Measurements from ENCODE around the gene TMEM80. TPM values are rescaled to one million over a fixed set of nuclear protein-coding genes. Genes with fewer than 3 reads are reported as not detected.
A peak's percentile ranks its signal among the peaks of the same experiment; 100 is the strongest.

Gene TMEM80
- total and polyA plus RNA-seq, 2 of the 8 experiments (the other 6 are each of a cell fraction or from before 2014, with no cell fraction given): 8.0 to 16.3 TPM

- H3K56ac ChIP-seq (replicated peaks; ENCODE audit: insufficient read length, low read depth, low read length): peak overlapping the region; percentile 92
- peak overlapping the region; percentile 4 for H2BK120ac ChIP-seq (replicated peaks; ENCODE audit: low read depth, low read length)
- H3K9ac ChIP-seq (replicated peaks in 1 of 4; ENCODE audit: extremely low read depth in 1 of 4, low read depth in 3 of 4, low read length in 3 of 4): peak overlapping the region; percentile 38 to 90 (median 78); a peak in 6 of 7 replicates
- H3K4me1 ChIP-seq (replicated peaks in 1 of 4; ENCODE audit: control insufficient read depth in 3 of 4, insufficient read depth in 4 of 4, low read length in 3 of 4): peaks cover 0 to 15% (median 4%) of the 10 kb centered on the region in 4 experiments; a peak in 5 of 7 replicates
- no peak overlapping the region for H2AFZ ChIP-seq (ENCODE audit: low read length)
- no peaks in the 10 kb centered on the region for H3K27me3 ChIP-seq (replicated peaks in 1 of 4; ENCODE audit: control insufficient read depth in 3 of 4, extremely low read depth in 1 of 4, insufficient read depth in 3 of 4, low read length in 3 of 4)
- no peak overlapping the region for H3K23ac ChIP-seq (ENCODE audit: insufficient read length)
- H3K4me3 ChIP-seq (ENCODE audit: extremely low read depth in 1 of 4, insufficient read depth in 2 of 4, low read depth in 3 of 4, low read length in 4 of 4): peak overlapping the region; percentile 72 to 91 (median 81)
- peak overlapping the region; percentile 97 for H3K18ac ChIP-seq (ENCODE audit: extremely low read depth, low read length)
- peak overlapping the region; percentile 20 for H4K91ac ChIP-seq (replicated peaks; ENCODE audit: insufficient read length, low read length)
- H3K36me3 ChIP-seq (ENCODE audit: control insufficient read depth in 2 of 4, insufficient read depth in 4 of 4, low read length in 3 of 4): no peaks in the 10 kb centered on the region
- H2AK5ac ChIP-seq (ENCODE audit: low read depth, low read length): no peak overlapping the region
- H3K79me1 ChIP-seq (ENCODE audit: low read depth, low read length): peaks cover 8% of the 10 kb centered on the region
- POLR2A ChIA-PET (ENCODE audit: partially characterized antibody): interaction anchor here (0.6 to 32.3 kb wide), 22 partner anchors 7 to 168 kb away, joined by 3 to 636 read pairs (median 5); partner anchors contain the start of genes CHID1, DEAF1, GATD1 and TMEM80
- peaks cover 5% of the 10 kb centered on the region; the same call in 1 of the 2 replicates for H3K23me2 ChIP-seq (ENCODE audit: low read depth, low read length)
- WGBS, 2 experiments (ENCODE audit: extremely low coverage in 1 of 2, insufficient coverage in 1 of 2, insufficient read length in 1 of 2, insufficient replicate concordance in 2 of 2, low coverage in 1 of 2, low lambda C conversion rate in 2 of 2, missing lambda C conversion rate in 1 of 2): 40% methylated on average over 28 of the region's 46 CpGs; no CpG with 5 or more reads in 1 of the 2 experiments
- peak overlapping the region; percentile 90; the same call in 1 of the 2 replicates for H2BK5ac ChIP-seq (ENCODE audit: low read depth, low read length)
- FAIRE-seq (peak; percentile 36), DNase-seq (ENCODE audit: low read depth in 1 of 2, low spot score in 2 of 2) (no peak)
- no peak overlapping the region for H3K14ac ChIP-seq (ENCODE audit: insufficient read length)
- peak overlapping the region; percentile 61; the same call in 1 of the 2 replicates for H2BK15ac ChIP-seq (ENCODE audit: low read length)
- H3K9me3 ChIP-seq (ENCODE audit: insufficient read depth in 2 of 2, low read depth in 1 of 2, low read length in 1 of 2): no peaks in the 10 kb centered on the region
- H3K27ac ChIP-seq (ENCODE audit: low read depth, low read length): peak overlapping the region; percentile 85
- TF ChIP-seq ASH2L (IDR thresholded peaks at IDR 0.05; ENCODE audit: low read length) (peak; percentile 38), BACH1 (IDR thresholded peaks at IDR 0.05; ENCODE audit: low read length) (peak; percentile 94), KDM4A (IDR thresholded peaks at IDR 0.05; ENCODE audit: low read depth, low read length, severe bottlenecking) (no peak), SP1 (IDR thresholded peaks at IDR 0.05; ENCODE audit: low read depth, low read length) (no peak), SP4 (IDR thresholded peaks at IDR 0.05; ENCODE audit: low read length) (no peak), SRF (IDR thresholded peaks at IDR 0.05; ENCODE audit: low read depth, low read length) (no peak), EZH2 (IDR thresholded peaks at IDR 0.05; ENCODE audit: low read depth, low read length, severe bottlenecking) (no peak), MAFK (IDR thresholded peaks at IDR 0.05; ENCODE audit: low read depth, low read length) (peak; percentile 84), CHD1 (IDR thresholded peaks at IDR 0.05; ENCODE audit: low read depth, low read length) (0 out of 2 replicates have a peak, but pooled peaks have one; percentile 7)
- peak overlapping the region; percentile 78 for H3K4ac ChIP-seq (replicated peaks; ENCODE audit: insufficient read length, low read depth, low read length)
- 0 out of 2 replicates have a peak overlapping the region, but pooled peaks have one; percentile 48 for H2BK20ac ChIP-seq (ENCODE audit: low read length)
- H4K8ac ChIP-seq (ENCODE audit: extremely low read depth, insufficient read depth, low read length): peak overlapping the region; percentile 62; the same call in 1 of the 2 replicates
- H3K4me2 ChIP-seq (ENCODE audit: insufficient read depth in 1 of 2, low read depth in 2 of 2, low read length in 2 of 2): peak overlapping the region; percentile 84 to 88
- peaks cover 24 to 41% of the 10 kb centered on the region in 2 experiments for H3K79me2 ChIP-seq (ENCODE audit: control insufficient read depth in 1 of 2, insufficient read depth in 2 of 2, low read length in 2 of 2)
- 0 out of 2 replicates have a peak overlapping the region, but pooled peaks have one; percentile 39 for H2BK12ac ChIP-seq (ENCODE audit: low read depth, low read length)
- H4K5ac ChIP-seq (ENCODE audit: insufficient read length, low read depth, low read length): peak overlapping the region; percentile 98
- CTCF ChIA-PET (ENCODE audit: partially characterized antibody): interaction anchor here (9.2 to 26.9 kb wide), 2 partner anchors 13 to 19 kb away, joined by 105 to 395 read pairs; no protein-coding TSS in a partner anchor
- H4K20me1 ChIP-seq (replicated peaks in 1 of 2; ENCODE audit: control insufficient read depth in 1 of 2, insufficient read depth in 2 of 2, low read length in 2 of 2): peaks cover 9 to 16% of the 10 kb centered on the region in 2 experiments
Measured at GRCh38 chr11:746289-747157, 50.9 kb downstream of the TMEM80 start.
